GM12878 (cell line): Measurements from ENCODE around the gene PNLIP. TPM values are rescaled to one million over a fixed set of nuclear protein-coding genes. Genes with fewer than 3 reads are reported as not detected.

Experiments
- CHD2 ChIP-seq: IDR thresholded peaks from 2 replicates; pipeline ENCODE4 v1.6.1; 2011; ENCODE audit warnings: low read depth, low read length, improper control_type of control experiment, borderline replicate concordance
- CHD4 ChIP-seq: fragments of 200-600 bp; sonication (generic); IDR thresholded peaks from 2 replicates; pipeline ENCODE4 v1.6.1; 2016; ENCODE audit warnings: mild to moderate bottlenecking
- CREB1 ChIP-seq: IDR thresholded peaks from 2 replicates; pipeline ENCODE4 v1.6.1; 2012; ENCODE audit warnings: low read depth, mild to moderate bottlenecking, inconsistent platforms
- CREM ChIP-seq: IDR thresholded peaks from 2 replicates; pipeline ENCODE4 v1.6.1; 2014; ENCODE audit warnings: antibody characterized with exemption, low read depth
- CUX1 ChIP-seq: IDR thresholded peaks from 2 replicates; pipeline ENCODE4 v1.6.1; 2012; ENCODE audit warnings: improper control_type of control experiment, low read depth, low read length; ENCODE audit not compliant: insufficient replicate concordance
- EP300 ChIP-seq, 2 experiments: fragments of 150-350 bp in 1 of 2; IDR thresholded peaks; 2 replicates each; pipeline ENCODE4 v1.6.1; 2011 to 2012; ENCODE audit warnings: low read depth in 2 of 2, low read length in 2 of 2, borderline replicate concordance in 1 of 2, improper control_type of control experiment in 1 of 2, inconsistent platforms in 1 of 2; ENCODE audit not compliant: control insufficient read depth in 1 of 2
- GATAD2B ChIP-seq: fragments of 450-650 bp; conservative IDR thresholded peaks from 2 replicates; pipeline ENCODE4 v1.6.1; 2017; ENCODE audit warnings: low read depth, mild to moderate bottlenecking, moderate library complexity
- HDAC2 ChIP-seq: fragments of 200-600 bp; sonication (generic); IDR thresholded peaks from 2 replicates; pipeline ENCODE4 v1.6.1; 2017
- MLLT1 ChIP-seq: fragments of 450-650 bp; IDR thresholded peaks from 2 replicates; pipeline ENCODE4 v1.6.1; 2016; ENCODE audit warnings: mild to moderate bottlenecking
- PML ChIP-seq: IDR thresholded peaks from 2 replicates; pipeline ENCODE4 v1.6.1; 2012; ENCODE audit warnings: low read length, inconsistent platforms
- RB1 ChIP-seq: fragments of 450-650 bp; formaldehyde crosslinking; IDR thresholded peaks from 2 replicates; pipeline ENCODE4 v1.6.1; 2017; ENCODE audit warnings: mild to moderate bottlenecking, borderline replicate concordance
- TBL1XR1 ChIP-seq: IDR thresholded peaks from 2 replicates; pipeline ENCODE4 v1.6.1; 2012; ENCODE audit warnings: low read depth, low read length, improper control_type of control experiment
- ZBED1 ChIP-seq: IDR thresholded peaks from 2 replicates; pipeline ENCODE4 v1.6.1; 2016; ENCODE audit warnings: borderline replicate concordance
- polyA plus RNA-seq, 11 experiments: library from polyadenylated mRNA; depleted of rRNA in 4 of 11; unstranded in 6 of 11; stranded (reverse) in 5 of 11; fragments of >200 nt; fragmentation: Nextera tagmentation in 4 of 11; fragmentation: Illumina TruSeq in 1 of 11; extraction: Ambion mirVana in 4 of 11; extraction: Trizol in 1 of 11; gene quantifications; 1 replicate in 1 of 11; 2 replicates in 10 of 11; pipeline versions ENCODE4 v1.2.1 to v1.2.3, GENCODE V29; 2011 to 2016; ENCODE audit warnings: inconsistent platforms in 2 of 11, missing spikeins in 2 of 11, low read depth in 1 of 11
- total RNA-seq, 4 experiments: library from RNA; depleted of rRNA in 3 of 4; stranded (reverse); fragments of >200 nt in 3 of 4; fragmentation: Illumina TruSeq in 1 of 4; extraction: Trizol in 1 of 4; gene quantifications; 2 replicates each; pipeline versions ENCODE4 v1.2.1 to v1.2.3, GENCODE V29; 2013 to 2021
- TF ChIP-seq, protein P1 (sequence below): IDR thresholded peaks from 2 replicates; pipeline ENCODE4 v1.6.1; 2011; ENCODE audit warnings: borderline replicate concordance, low read depth, mild to moderate bottlenecking, moderate library complexity, low read length; ENCODE audit not compliant: insufficient read depth, poor library complexity, severe bottlenecking

The PNLIP gene
- total and polyA plus RNA-seq, 10 of the 15 experiments (the other 5 are each of a cell fraction or from before 2014, with no cell fraction given), result 1.1 TPM; not detected in 9

DNA sequence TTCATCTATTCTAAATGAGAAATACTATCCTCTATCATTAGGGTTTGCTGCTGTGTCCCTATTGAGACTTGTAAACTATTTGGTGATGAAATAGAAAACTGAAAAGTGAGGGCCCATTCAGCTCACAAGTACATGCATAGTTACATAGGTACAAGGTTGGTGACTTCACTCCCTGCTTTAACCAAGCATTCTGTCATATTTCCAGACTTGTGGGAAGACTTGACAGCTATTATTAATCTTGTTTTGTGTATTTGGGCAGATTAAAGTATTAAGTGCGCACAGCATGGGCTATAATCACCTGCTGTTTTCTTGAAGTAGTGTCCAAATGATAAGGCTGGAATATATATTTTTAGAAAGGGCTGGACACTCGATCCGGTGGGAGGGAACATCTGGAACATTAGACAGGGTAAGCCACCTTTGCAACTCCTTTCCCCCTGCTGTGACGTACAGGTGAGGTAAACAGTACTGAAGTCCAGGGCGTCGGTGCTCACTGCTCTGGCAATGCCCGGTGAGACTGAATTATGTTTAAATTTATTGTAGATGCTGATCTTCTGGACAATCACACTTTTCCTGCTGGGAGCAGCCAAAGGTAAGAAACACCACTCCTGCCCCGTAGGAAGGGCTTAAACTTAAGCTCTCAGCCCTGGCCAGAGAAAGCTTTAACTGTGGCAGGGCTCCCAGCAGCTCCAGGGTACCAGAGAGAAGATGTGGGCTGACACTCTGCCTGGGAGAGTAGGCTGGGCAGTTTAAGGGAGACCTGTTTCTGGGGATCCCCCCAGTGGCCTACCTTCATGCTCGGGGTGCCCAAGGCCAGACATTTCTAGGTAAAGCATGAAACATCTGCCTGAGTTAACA, 45.1 kb downstream of the PNLIP start, which contains the start of gene PNLIPRP1 (continued):
- TF ChIP-seq CUX1, result no peak
- no peak for TF ChIP-seq PML
- no peak for TF ChIP-seq MLLT1
- no peak for TF ChIP-seq CHD4
- no peak for TF ChIP-seq HDAC2
- TF ChIP-seq TBL1XR1, result no peak
- TF ChIP-seq CREM, result no peak
- TF ChIP-seq EP300 (IDR thresholded peaks at IDR 0.05; ENCODE audit: borderline replicate concordance in 1 of 2, control insufficient read depth in 1 of 2, low read depth in 2 of 2, low read length in 2 of 2), result no peak
- TF ChIP-seq ZBED1, result no peak
- no peak for TF ChIP-seq CHD2
- no peak for TF ChIP-seq RB1
- TF ChIP-seq CREB1, result no peak
- TF ChIP-seq, protein P1, sequence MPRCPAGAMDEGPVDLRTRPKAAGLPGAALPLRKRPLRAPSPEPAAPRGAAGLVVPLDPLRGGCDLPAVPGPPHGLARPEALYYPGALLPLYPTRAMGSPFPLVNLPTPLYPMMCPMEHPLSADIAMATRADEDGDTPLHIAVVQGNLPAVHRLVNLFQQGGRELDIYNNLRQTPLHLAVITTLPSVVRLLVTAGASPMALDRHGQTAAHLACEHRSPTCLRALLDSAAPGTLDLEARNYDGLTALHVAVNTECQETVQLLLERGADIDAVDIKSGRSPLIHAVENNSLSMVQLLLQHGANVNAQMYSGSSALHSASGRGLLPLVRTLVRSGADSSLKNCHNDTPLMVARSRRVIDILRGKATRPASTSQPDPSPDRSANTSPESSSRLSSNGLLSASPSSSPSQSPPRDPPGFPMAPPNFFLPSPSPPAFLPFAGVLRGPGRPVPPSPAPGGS, result no peak
- TF ChIP-seq GATAD2B, result no peak
